T47D (cell line): ENCODE measurements around the gene LTA4H.
"Not testable (repeated sequence)": the region's sequence is repeated elsewhere in the genome, so short reads cannot be mapped to it uniquely, and the experiment has no call there.

Source experiments
- DNase-seq, 2 experiments: peaks; one replicate each; pipeline versions ENCODE4 v3.0.0 to v3.0.0-alpha.2; 2011 to 2012; ENCODE audit warnings: low read depth in 1 of 2, low spot score in 1 of 2
- JUND ChIP-seq: IDR thresholded peaks from 2 replicates; pipeline ENCODE4 v1.6.1; 2012; ENCODE audit warnings: low read depth
- in situ Hi-C: cut with HindIII; loops from 2 replicates; pipeline ENCODE4 v1.10.0; 2016; ENCODE audit warnings: low sequenced_read_pairs, low pct_unique_long_range_greater_than_20kb

The LTA4H gene

GRCh38 chr12:96068636-96069035 is 33.2 kb upstream of the LTA4H start:
- in situ Hi-C loops = no loop called here
- DNase-seq = no peak
- TF ChIP-seq JUND = no peak

- no peak for TF ChIP-seq JUND
- no peak for DNase-seq
- in situ Hi-C loops = no loop called here
These were observed 32.7 kb upstream of the LTA4H start for GRCh38 chr12:96068111-96068510.

- in situ Hi-C loops, DNase-seq: not testable (repeated sequence)
These were observed 30.4 kb upstream of the LTA4H start for GRCh38 chr12:96065776-96066175.

- no peak for DNase-seq
- TF ChIP-seq JUND = no peak
- in situ Hi-C loops = no loop called here
These were observed 29.6 kb upstream of the LTA4H start for GRCh38 chr12:96064966-96065365.

- in situ Hi-C loops = no loop called here
- no peak for DNase-seq
- TF ChIP-seq JUND = no peak
These were observed 28.9 kb upstream of the LTA4H start for GRCh38 chr12:96064271-96064670.

GRCh38 chr12:96063046-96063445 is 27.7 kb upstream of the LTA4H start:
- no peak for TF ChIP-seq JUND
- DNase-seq = peak in 1 of 2 experiments; percentile 49
- in situ Hi-C loops = no loop called here

GRCh38 chr12:96061864-96062453 is 26.6 kb upstream of the LTA4H start:
- in situ Hi-C loops = no loop called here
- no peak for TF ChIP-seq JUND
- peak; percentile 51 to 86 for DNase-seq

- DNase-seq = no peak
- TF ChIP-seq JUND = no peak
- in situ Hi-C loops = no loop called here
These were observed 25.9 kb upstream of the LTA4H start for GRCh38 chr12:96061323-96061722.

GRCh38 chr12:96060041-96060440 is 24.7 kb upstream of the LTA4H start:
- in situ Hi-C loops = no loop called here
- TF ChIP-seq JUND = no peak
- no peak for DNase-seq

- DNase-seq = no peak
These were observed 22.7 kb upstream of the LTA4H start for GRCh38 chr12:96057986-96058553.

GRCh38 chr12:96056646-96057455 is 21.5 kb upstream of the LTA4H start:
- TF ChIP-seq JUND = no peak
- no peak for DNase-seq
- in situ Hi-C loops = no loop called here

More at GRCh38 chr12:96057986-96058553, 22.7 kb upstream of the LTA4H start:
- no peak for TF ChIP-seq JUND
- in situ Hi-C loops = no loop called here

GRCh38 chr12:96054244-96054610 is 18.8 kb upstream of the LTA4H start:
- TF ChIP-seq JUND = no peak
- in situ Hi-C loops = no loop called here

GRCh38 chr12:96053476-96054243 is 18.3 kb upstream of the LTA4H start:
- no peak for DNase-seq
- TF ChIP-seq JUND = no peak
- in situ Hi-C loops = no loop called here

More at GRCh38 chr12:96054244-96054610, 18.8 kb upstream of the LTA4H start:
- no peak for DNase-seq
